Stimulated activated CD8-positive, alpha-beta memory T cell treated with anti-CD3 and anti-CD28 coated beads, Interleukin-7, amount 100 ng/mL, for 24 hours (primary cell): Measurements from ENCODE around the gene KIFC3.
"Not testable (repeated sequence)": the region's sequence is repeated elsewhere in the genome, so short reads cannot be mapped to it uniquely, and the experiment has no call there.

Experiments
- DNase-seq: peaks from one replicate; pipeline ENCODE4 v3.0.0-alpha.2; 2020; ENCODE audit warnings: low read depth

The KIFC3 gene

GRCh38 chr16:57804111-57804837 lies 2.0 kb upstream of the KIFC3 start:
- DNase-seq, result no peak

- DNase-seq, result no peak
These were observed 1.1 kb upstream of the KIFC3 start for GRCh38 chr16:57803134-57803990.

GRCh38 chr16:57801809-57802340 lies 416 bp downstream of the KIFC3 start:
- DNase-seq, result no peak

- no peak for DNase-seq
These were observed 1.0 kb downstream of the KIFC3 start for GRCh38 chr16:57801098-57801808.

- no peak for DNase-seq
These were observed 1.8 kb downstream of the KIFC3 start for GRCh38 chr16:57800200-57801097.

GRCh38 chr16:57799600-57800199 lies 2.6 kb downstream of the KIFC3 start:
- DNase-seq, result no peak

- DNase-seq, result no peak
These were observed 3.2 kb downstream of the KIFC3 start for GRCh38 chr16:57798953-57799599.

- no peak for DNase-seq
These were observed 4.0 kb downstream of the KIFC3 start for GRCh38 chr16:57798267-57798810.

GRCh38 chr16:57797526-57798266 lies 4.6 kb downstream of the KIFC3 start:
- DNase-seq, result no peak

GRCh38 chr16:57797216-57797525 lies 5.1 kb downstream of the KIFC3 start:
- DNase-seq, result no peak

GRCh38 chr16:57796014-57796413 lies 6.3 kb downstream of the KIFC3 start:
- DNase-seq, result not testable (repeated sequence)

GRCh38 chr16:57795431-57795878 lies 6.8 kb downstream of the KIFC3 start:
- no peak for DNase-seq

GRCh38 chr16:57794849-57795430 lies 7.4 kb downstream of the KIFC3 start:
- no peak for DNase-seq

GRCh38 chr16:57791893-57792461 lies 10.3 kb downstream of the KIFC3 start:
- no peak for DNase-seq

- DNase-seq, result no peak
These were observed 10.9 kb downstream of the KIFC3 start for GRCh38 chr16:57791195-57791892.

- DNase-seq, result no peak
These were observed 13.3 kb downstream of the KIFC3 start for GRCh38 chr16:57788951-57789350.

GRCh38 chr16:57788252-57788841 lies 13.9 kb downstream of the KIFC3 start:
- DNase-seq, result no peak

- no peak for DNase-seq
These were observed 14.8 kb downstream of the KIFC3 start for GRCh38 chr16:57787519-57787905.
